HepG2 (cell line): Measurements from ENCODE around the gene CHN1. TPM values are rescaled to one million over a fixed set of nuclear protein-coding genes. Genes with fewer than 3 reads are reported as not detected.

ENCODE experiments used
- ATAC-seq: fragments of 200-7000 bp; cut with Tn5 transposase; 3 replicates; pipeline ENCODE4 v1.9.1; 2020; ENCODE audit warnings: mild to moderate bottlenecking, moderate library complexity
- BruUV-seq: library from RNA; stranded (reverse); fragments of 400-500 nt; replicated peaks from 2 replicates; lab custom pipeline; 2021; lab: Mats Ljungman, UMichigan
- CTCF ChIA-PET: fragments of 300-600 bp; formaldehyde crosslinking; extraction: SDS; loops from one replicate; lab custom pipeline; 2021; ENCODE audit warnings: low total read pairs, inconsistent platforms, low intra/inter-chr PET ratio; lab: Yijun Ruan, JAX
- POLR2A ChIA-PET: fragments of 350-600 bp; sonication (Branson Sonifier 250); formaldehyde crosslinking; loops from one replicate; lab custom pipeline; 2020; ENCODE audit warnings: antibody characterized with exemption, inconsistent platforms; lab: Yijun Ruan, JAX
- DNase-seq: peaks from one replicate; pipeline ENCODE4 v3.0.0-alpha.2; 2015; ENCODE audit warnings: low spot score
- FAIRE-seq: peaks from 3 replicates; lab custom pipeline; 2011; peaks lifted over from hg19 to GRCh38; lab: Jason Lieb, UNC
- H2AFZ ChIP-seq: one replicate; pipeline ENCODE4 v1.6.1; 2011; ENCODE audit warnings: low read length, inconsistent platforms
- H3K27ac ChIP-seq: fragments of 300-600 bp; 3 replicates; pipeline ENCODE4 v1.8.0; 2011; ENCODE audit warnings: mixed run types, mild to moderate bottlenecking, mixed read lengths, low read length, inconsistent platforms; ENCODE audit not compliant: insufficient read depth; ENCODE audit errors: extremely low read length
- H3K27me3 ChIP-seq, 2 experiments: fragments of 200-600 bp in 1 of 2; 2 replicates in 1 of 2; 3 replicates in 1 of 2; pipeline versions ENCODE4 v1.6.0 to v1.8.0; 2011; ENCODE audit warnings: low read length in 2 of 2, mild to moderate bottlenecking in 2 of 2, moderate library complexity in 2 of 2, inconsistent platforms in 1 of 2; ENCODE audit not compliant: insufficient read depth in 2 of 2, control insufficient read depth in 1 of 2
- H3K36me3 ChIP-seq, 2 experiments: fragments of 200-600 bp in 1 of 2; replicated peaks in 1 of 2; 2 replicates in 1 of 2; 3 replicates in 1 of 2; pipeline versions ENCODE4 v1.5.1 to v1.8.0; 2011; ENCODE audit warnings: low read length in 2 of 2, inconsistent platforms in 1 of 2; ENCODE audit not compliant: insufficient read depth in 2 of 2, control insufficient read depth in 1 of 2
- H3K4me1 ChIP-seq: 2 replicates; pipeline ENCODE4 v1.5.1; 2012; ENCODE audit warnings: low read length, inconsistent platforms; ENCODE audit not compliant: insufficient read depth
- H3K4me2 ChIP-seq: 2 replicates; pipeline ENCODE4 v1.6.0; 2011; ENCODE audit warnings: low read depth, low read length, inconsistent platforms
- H3K4me3 ChIP-seq, 3 experiments: fragments of 200-600 bp in 1 of 3; sonication (generic), shearing (Covaris generic) in 1 of 3; replicated peaks in 1 of 3; 2 replicates each; pipeline ENCODE4 v1.5.1; 2011 to 2016; ENCODE audit warnings: low read length in 3 of 3, inconsistent platforms in 2 of 3, low read depth in 2 of 3, mild to moderate bottlenecking in 2 of 3, control low read depth in 1 of 3, mixed read lengths in 1 of 3; ENCODE audit not compliant: insufficient read depth in 1 of 3
- H3K79me2 ChIP-seq: one replicate; pipeline ENCODE4 v1.6.1; 2011; ENCODE audit warnings: low read length, inconsistent platforms; ENCODE audit not compliant: insufficient read depth
- H3K9ac ChIP-seq: 2 replicates; pipeline ENCODE4 v1.6.0; 2011; ENCODE audit warnings: mild to moderate bottlenecking, low read depth, low read length, inconsistent platforms; ENCODE audit not compliant: insufficient read depth
- H3K9me3 ChIP-seq: 2 replicates; pipeline ENCODE4 v1.5.1; 2012; ENCODE audit warnings: mild to moderate bottlenecking, low read length
- H4K20me1 ChIP-seq: 2 replicates; pipeline ENCODE4 v1.6.0; 2011; ENCODE audit warnings: inconsistent platforms, mild to moderate bottlenecking, low read length, moderate library complexity; ENCODE audit not compliant: insufficient read depth
- CHCHD3 ChIP-seq: sonication (generic); formaldehyde crosslinking; IDR thresholded peaks from 2 replicates; pipeline ENCODE4 v1.8.0; 2022; ENCODE audit warnings: mild to moderate bottlenecking, missing genetic modification reagents, moderate library complexity
- HCFC1 ChIP-seq: fragments of 150-350 bp; IDR thresholded peaks from 2 replicates; pipeline ENCODE4 v1.6.1; 2014; ENCODE audit warnings: low read depth, low read length
- HMG20A ChIP-seq: IDR thresholded peaks from 2 replicates; pipeline ENCODE4 v1.6.1; 2016; ENCODE audit warnings: borderline replicate concordance
- HOXA3 ChIP-seq: sonication (generic); formaldehyde crosslinking; IDR thresholded peaks from 2 replicates; pipeline ENCODE4 v1.5.0; 2020; ENCODE audit warnings: missing genetic modification reagents
- ISL2 ChIP-seq: sonication (generic); formaldehyde crosslinking; IDR thresholded peaks from 2 replicates; pipeline ENCODE4 v1.5.0; 2020; ENCODE audit warnings: missing genetic modification reagents
- MATR3 ChIP-seq: sonication (generic); formaldehyde crosslinking; IDR thresholded peaks from 2 replicates; pipeline ENCODE4 v1.4.0; 2020; ENCODE audit warnings: missing genetic modification reagents
- NONO ChIP-seq, 2 experiments: fragments of 450-650 bp in 1 of 2; sonication (generic) in 1 of 2; formaldehyde crosslinking in 1 of 2; IDR thresholded peaks in 1 of 2; conservative IDR thresholded peaks in 1 of 2; 2 replicates each; pipeline versions ENCODE4 v1.6.1 to v1.8.0; 2017 to 2022; ENCODE audit warnings: mild to moderate bottlenecking in 1 of 2, missing genetic modification reagents in 1 of 2, moderate library complexity in 1 of 2
- RBM39 ChIP-seq: fragments of 200-400 bp; formaldehyde crosslinking; IDR thresholded peaks from one replicate; pipeline ENCODE4 v1.6.1; 2018; ENCODE audit warnings: antibody characterized with exemption, mild to moderate bottlenecking, low read depth, low read length; ENCODE audit not compliant: poor library complexity, severe bottlenecking
- TERF1 ChIP-seq: sonication (generic); formaldehyde crosslinking; IDR thresholded peaks from 2 replicates; pipeline ENCODE4 v1.8.0; 2022; ENCODE audit warnings: mild to moderate bottlenecking, missing genetic modification reagents, moderate library complexity
- ZBTB25 ChIP-seq: IDR thresholded peaks from 2 replicates; pipeline ENCODE4 v1.6.1; 2018; ENCODE audit warnings: missing genetic modification reagents
- ZNF12 ChIP-seq: sonication (generic); formaldehyde crosslinking; IDR thresholded peaks from 2 replicates; pipeline ENCODE4 v1.5.0; 2020; ENCODE audit warnings: missing genetic modification reagents
- ZNF138 ChIP-seq: sonication (generic); formaldehyde crosslinking; IDR thresholded peaks from 2 replicates; pipeline ENCODE4 v1.5.0; 2020; ENCODE audit warnings: mild to moderate bottlenecking, low read depth, missing genetic modification reagents
- ZNF629 ChIP-seq: sonication (generic); formaldehyde crosslinking; conservative IDR thresholded peaks from 2 replicates; pipeline ENCODE4 v1.5.0; 2020; ENCODE audit warnings: missing genetic modification reagents
- ZSCAN22 ChIP-seq: sonication (generic); formaldehyde crosslinking; IDR thresholded peaks from 2 replicates; pipeline ENCODE4 v1.4.0; 2020; ENCODE audit warnings: mild to moderate bottlenecking, missing genetic modification reagents
- WGBS: methylation state at CpG from one replicate; pipeline ENCODE4 v1.1.6; 2017; ENCODE audit warnings: low lambda C conversion rate; 5-methylcytosine and 5-hydroxymethylcytosine counted together
- in situ Hi-C: cut with HindIII; loops from 2 replicates; pipeline ENCODE4 v1.10.0; 2017; ENCODE audit warnings: low pct_unique_long_range_greater_than_20kb; ENCODE audit not compliant: extremely low pct_ligation_motif_present
- intact Hi-C: fragments of 100-400 bp; cut with micrococcal nuclease; formaldehyde crosslinking; loops from one replicate; pipeline ENCODE4 v1.10.0; 2022; ENCODE audit not compliant: unreplicated experiment
- polyA plus RNA-seq, 8 experiments: library from polyadenylated mRNA; depleted of rRNA in 3 of 8; stranded (reverse) in 7 of 8; unstranded in 1 of 8; fragments of >200 nt; fragmentation: Illumina TruSeq in 4 of 8; extraction: Trizol in 4 of 8; gene quantifications; 2 replicates each; pipeline versions ENCODE4 v1.2.1 to v1.2.3, GENCODE V29; 2011 to 2016; ENCODE audit warnings: low read depth in 4 of 8, missing spikeins in 1 of 8, mixed read lengths in 1 of 8; ENCODE audit not compliant: insufficient read depth in 1 of 8
- total RNA-seq, 5 experiments: library from RNA; depleted of rRNA; stranded (reverse); fragments of >200 nt; fragmentation: Illumina TruSeq; extraction: Trizol; gene quantifications; 2 replicates each; pipeline ENCODE4 v1.2.3, GENCODE V29; 2016; ENCODE audit warnings: low read depth in 1 of 5
- TF ChIP-seq, protein P1 (sequence below): sonication (generic); formaldehyde crosslinking; IDR thresholded peaks from 2 replicates; pipeline ENCODE4 v1.4.0; 2020; ENCODE audit warnings: low read depth, mild to moderate bottlenecking, missing genetic modification reagents

The CHN1 gene
- total and polyA plus RNA-seq, 2 of the 13 experiments (the other 11 are each of a cell fraction or from before 2014, with no cell fraction given), result 2.8 to 3.5 TPM

- no peak overlapping the region for H2AFZ ChIP-seq
- ChIA-PET CTCF (no interaction called here), POLR2A (no interaction called here)
- FAIRE-seq, result no peak
- in situ Hi-C loops (no loop called here), intact Hi-C loops (no loop called here)
- H3K36me3 ChIP-seq, result no peaks in the 10 kb centered on the region
- H3K27ac ChIP-seq, result no peak overlapping the region
- H3K4me2 ChIP-seq, result no peak overlapping the region
- no TSS peak for BruUV-seq
- no peak overlapping the region for H3K9ac ChIP-seq
- ATAC-seq, result no peak
- no peaks in the 10 kb centered on the region for H3K27me3 ChIP-seq
- TF ChIP-seq ISL2 (CRISPR knock-in tag) (no peak), ZNF12 (CRISPR knock-in tag) (no peak), NONO (IDR thresholded peaks at IDR 0.05) (no peak), NONO (CRISPR knock-in tag; conservative IDR thresholded peaks at IDR 0.05) (no peak), ZBTB25 (CRISPR knock-in tag) (no peak), HOXA3 (no peak), HMG20A (CRISPR knock-in tag) (no peak), CHCHD3 (CRISPR knock-in tag) (no peak), ZSCAN22 (CRISPR knock-in tag) (no peak), TERF1 (CRISPR knock-in tag) (no peak), ZNF629 (CRISPR knock-in tag) (no peak), HCFC1 (no peak), RBM39 (no peak), ZNF138 (no peak), MATR3 (CRISPR knock-in tag) (no peak)
- TF ChIP-seq, protein P1, sequence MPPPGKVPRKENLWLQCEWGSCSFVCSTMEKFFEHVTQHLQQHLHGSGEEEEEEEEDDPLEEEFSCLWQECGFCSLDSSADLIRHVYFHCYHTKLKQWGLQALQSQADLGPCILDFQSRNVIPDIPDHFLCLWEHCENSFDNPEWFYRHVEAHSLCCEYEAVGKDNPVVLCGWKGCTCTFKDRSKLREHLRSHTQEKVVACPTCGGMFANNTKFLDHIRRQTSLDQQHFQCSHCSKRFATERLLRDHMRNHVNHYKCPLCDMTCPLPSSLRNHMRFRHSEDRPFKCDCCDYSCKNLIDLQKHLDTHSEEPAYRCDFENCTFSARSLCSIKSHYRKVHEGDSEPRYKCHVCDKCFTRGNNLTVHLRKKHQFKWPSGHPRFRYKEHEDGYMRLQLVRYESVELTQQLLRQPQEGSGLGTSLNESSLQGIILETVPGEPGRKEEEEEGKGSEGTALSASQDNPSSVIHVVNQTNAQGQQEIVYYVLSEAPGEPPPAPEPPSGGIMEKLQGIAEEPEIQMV (CRISPR knock-in tag), result no peak
- DNase-seq, result no peak
- WGBS, result 8% methylated on average over 1 of the region's 1 CpG
- no peaks in the 10 kb centered on the region for H3K4me1 ChIP-seq
- H3K79me2 ChIP-seq, result no peaks in the 10 kb centered on the region
- H3K9me3 ChIP-seq, result no peaks in the 10 kb centered on the region
- no peak overlapping the region for H3K4me3 ChIP-seq
- H4K20me1 ChIP-seq, result no peaks in the 10 kb centered on the region
These were observed 134.4 kb downstream of the CHN1 start for GRCh38 chr2:174870787-174871186.
